Smooth muscle cell (in vitro differentiated cells): ENCODE measurements around the gene ZFYVE26. TPM values are rescaled to one million over a fixed set of nuclear protein-coding genes. Genes with fewer than 3 reads are reported as not detected.

ENCODE experiments used
- DNase-seq: peaks from one replicate; lab custom pipeline; 2025; ENCODE audit not compliant: unreplicated experiment; lab: John Stamatoyannopoulos, UW
- H2AFZ ChIP-seq: fragments of 200-600 bp; sonication (generic); 2 replicates; pipeline ENCODE4 v1.6.0; 2016; ENCODE audit warnings: antibody characterized with exemption, low read depth, mild to moderate bottlenecking
- H3F3A ChIP-seq: fragments of 200-600 bp; sonication (generic); 2 replicates; pipeline ENCODE4 v1.6.0; 2017; ENCODE audit warnings: antibody characterized with exemption, low read depth
- H3K27ac ChIP-seq: fragments of 200-600 bp; sonication (generic); 2 replicates; pipeline ENCODE4 v1.5.1; 2016; ENCODE audit warnings: low read depth, mild to moderate bottlenecking
- H3K27me3 ChIP-seq: fragments of 200-600 bp; sonication (generic); 2 replicates; pipeline ENCODE4 v1.6.1; 2016; ENCODE audit warnings: low read depth, mild to moderate bottlenecking
- H3K36me3 ChIP-seq: fragments of 200-600 bp; sonication (generic); 2 replicates; pipeline ENCODE4 v1.5.1; 2016; ENCODE audit warnings: low read depth
- H3K4me1 ChIP-seq: fragments of 200-600 bp; sonication (generic); 2 replicates; pipeline ENCODE4 v1.5.1; 2016; ENCODE audit warnings: low read depth
- H3K4me2 ChIP-seq: fragments of 200-600 bp; sonication (generic); 2 replicates; pipeline ENCODE4 v1.6.0; 2016; ENCODE audit warnings: mild to moderate bottlenecking
- H3K4me3 ChIP-seq: fragments of 200-600 bp; sonication (generic); 2 replicates; pipeline ENCODE4 v1.5.1; 2016; ENCODE audit warnings: mild to moderate bottlenecking
- H3K79me2 ChIP-seq: fragments of 200-600 bp; sonication (generic); 2 replicates; pipeline ENCODE4 v1.6.0; 2016; ENCODE audit warnings: low read depth, mild to moderate bottlenecking
- H3K9ac ChIP-seq: fragments of 200-600 bp; sonication (generic); 2 replicates; pipeline ENCODE4 v1.6.0; 2016; ENCODE audit warnings: low read depth
- H3K9me3 ChIP-seq: fragments of 200-600 bp; sonication (generic); replicated peaks from 2 replicates; pipeline ENCODE4 v1.5.1; 2016; ENCODE audit warnings: low read depth
- H4K20me1 ChIP-seq: fragments of 200-600 bp; sonication (generic); 2 replicates; pipeline ENCODE4 v1.6.0; 2016; ENCODE audit warnings: low read depth
- CTCF ChIP-seq: fragments of 200-600 bp; sonication (generic); IDR thresholded peaks from 2 replicates; pipeline ENCODE4 v1.5.1; 2017; ENCODE audit warnings: borderline replicate concordance, mild to moderate bottlenecking, antibody characterized with exemption; ENCODE audit not compliant: insufficient read depth, poor library complexity, severe bottlenecking
- WGBS: methylation state at CpG from one replicate; pipeline ENCODE4 v1.1.7; 2016; ENCODE audit warnings: low lambda C conversion rate; 5-methylcytosine and 5-hydroxymethylcytosine counted together
- polyA plus RNA-seq: library from polyadenylated mRNA; unstranded; fragments of >200 nt; fragmentation: Nextera tagmentation; extraction: Ambion mirVana; gene quantifications from 2 replicates; pipeline ENCODE4 v1.2.1, GENCODE V29; 2016
- total RNA-seq: library from RNA; depleted of rRNA; stranded (reverse); fragments of >200 nt; gene quantifications from 2 replicates; pipeline ENCODE4 v1.2.3, GENCODE V29; 2014

The ZFYVE26 gene
- total and polyA plus RNA-seq, 2 experiments from 2014 or later: 4.5 to 42.7 TPM

- Histone ChIP-seq H2AFZ (no peak overlapping the region), H4K20me1 (no peaks in the 10 kb centered on the region), H3K4me2 (no peak overlapping the region), H3K4me3 (no peak overlapping the region), H3K27ac (no peak overlapping the region), H3F3A (no peaks in the 10 kb centered on the region), H3K9me3 (no peaks in the 10 kb centered on the region), H3K79me2 (no peaks in the 10 kb centered on the region), H3K9ac (no peak overlapping the region), H3K27me3 (no peaks in the 10 kb centered on the region), H3K36me3 (no peaks in the 10 kb centered on the region), H3K4me1 (no peaks in the 10 kb centered on the region)
- WGBS: 89% methylated on average over 2 of the region's 2 CpGs
- no peak for DNase-seq
- TF ChIP-seq CTCF: no peak
Measured at GRCh38 chr14:67856827-67857226, 40.4 kb upstream of the ZFYVE26 start.

GRCh38 chr14:67853715-67854114 lies 37.3 kb upstream of the ZFYVE26 start:
- no peak for DNase-seq
- Histone ChIP-seq H3K9ac (no peak overlapping the region), H2AFZ (no peak overlapping the region), H3K79me2 (peaks cover 5% of the 10 kb centered on the region), H3K27me3 (no peaks in the 10 kb centered on the region), H3K36me3 (no peaks in the 10 kb centered on the region), H3K27ac (no peak overlapping the region), H3K4me1 (no peaks in the 10 kb centered on the region), H3F3A (no peaks in the 10 kb centered on the region), H3K4me2 (no peak overlapping the region), H3K4me3 (no peak overlapping the region), H3K9me3 (no peaks in the 10 kb centered on the region), H4K20me1 (no peaks in the 10 kb centered on the region)
- 86% methylated on average over 3 of the region's 3 CpGs for WGBS
- no peak for TF ChIP-seq CTCF

DNA sequence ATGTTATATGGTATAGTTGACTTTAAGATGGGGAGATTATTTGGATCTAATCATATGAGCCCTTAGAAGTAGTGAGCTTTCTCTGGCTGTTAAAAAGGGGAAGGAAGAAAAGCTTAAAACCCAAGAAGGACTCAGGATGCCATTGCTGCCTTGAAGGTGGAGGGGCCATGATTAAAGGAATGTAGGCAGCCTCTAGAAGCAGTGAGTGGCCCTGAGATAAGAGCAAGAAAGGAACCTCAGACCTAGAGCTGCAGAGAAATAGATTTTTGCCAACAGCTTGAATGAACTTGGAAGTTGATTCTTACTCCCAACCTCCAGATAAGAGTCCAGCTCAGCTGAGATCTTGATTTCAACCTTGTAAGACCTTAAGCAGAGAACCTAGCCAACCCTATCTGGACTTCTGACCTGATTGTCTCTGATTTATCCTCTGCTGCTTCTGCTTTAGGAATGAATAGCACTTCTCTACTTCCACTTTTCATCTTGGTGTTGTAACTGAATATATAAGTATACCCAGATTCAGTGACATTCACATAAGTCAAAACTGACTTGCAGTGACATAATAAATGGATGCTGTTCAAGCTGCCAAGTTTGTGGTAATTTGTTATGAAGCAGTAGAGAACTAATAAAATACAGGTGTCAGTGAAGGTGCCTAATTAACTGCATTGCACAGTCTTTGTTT lies 36.7 kb upstream of the ZFYVE26 start:
- no peak for TF ChIP-seq CTCF
- H3K27ac ChIP-seq: no peak overlapping the region
- no peak for DNase-seq
- H3K4me2 ChIP-seq: no peak overlapping the region
- no peaks in the 10 kb centered on the region for H3K27me3 ChIP-seq
- H3K4me1 ChIP-seq: no peaks in the 10 kb centered on the region
- H3K9ac ChIP-seq: no peak overlapping the region
- H3K36me3 ChIP-seq: no peaks in the 10 kb centered on the region
- no peak overlapping the region for H3K4me3 ChIP-seq
- no peaks in the 10 kb centered on the region for H4K20me1 ChIP-seq
- no peaks in the 10 kb centered on the region for H3K9me3 ChIP-seq
- H3K79me2 ChIP-seq: peaks cover 5% of the 10 kb centered on the region
- H3F3A ChIP-seq: no peaks in the 10 kb centered on the region
- no peak overlapping the region for H2AFZ ChIP-seq

- WGBS: 93% methylated on average over 9 of the region's 9 CpGs
- no peaks in the 10 kb centered on the region for H4K20me1 ChIP-seq
Measured at GRCh38 chr14:67851785-67852410, 35.5 kb upstream of the ZFYVE26 start.

More at GRCh38 chr14:67851785-67852410, 35.5 kb upstream of the ZFYVE26 start:
- H3K36me3 ChIP-seq: no peaks in the 10 kb centered on the region
- no peak for DNase-seq
- H3K4me1 ChIP-seq: no peaks in the 10 kb centered on the region
- no peaks in the 10 kb centered on the region for H3K27me3 ChIP-seq
- no peak overlapping the region for H3K27ac ChIP-seq
- peaks cover 5% of the 10 kb centered on the region for H3K79me2 ChIP-seq
- no peaks in the 10 kb centered on the region for H3K9me3 ChIP-seq
- no peak overlapping the region for H3K9ac ChIP-seq
- H2AFZ ChIP-seq: no peak overlapping the region
- no peaks in the 10 kb centered on the region for H3F3A ChIP-seq
- H3K4me2 ChIP-seq: no peak overlapping the region
- H3K4me3 ChIP-seq: no peak overlapping the region
- no peak for TF ChIP-seq CTCF
